Esophagus mucosa (tissue), 1 donor: ENCODE measurements around the gene VEGFA. TPM values are rescaled to one million over a fixed set of nuclear protein-coding genes. Genes with fewer than 3 reads are reported as not detected.
A peak's percentile ranks its signal among the peaks of the same experiment; 100 is the strongest.

Experiments used
- ATAC-seq: fragments of 200-7000 bp; cut with Tn5 transposase; one replicate; pipeline ENCODE4 v1.9.1; 2020
- total RNA-seq: library from RNA; stranded (reverse); gene quantifications from one replicate; pipeline ENCODE4 v1.2.4, GENCODE V29; 2023
- donor health status: DM: yes; HTN: yes; CAD: no.

Gene VEGFA
- total RNA-seq, 1 donor from 2014 or later: 129 TPM

DNA sequence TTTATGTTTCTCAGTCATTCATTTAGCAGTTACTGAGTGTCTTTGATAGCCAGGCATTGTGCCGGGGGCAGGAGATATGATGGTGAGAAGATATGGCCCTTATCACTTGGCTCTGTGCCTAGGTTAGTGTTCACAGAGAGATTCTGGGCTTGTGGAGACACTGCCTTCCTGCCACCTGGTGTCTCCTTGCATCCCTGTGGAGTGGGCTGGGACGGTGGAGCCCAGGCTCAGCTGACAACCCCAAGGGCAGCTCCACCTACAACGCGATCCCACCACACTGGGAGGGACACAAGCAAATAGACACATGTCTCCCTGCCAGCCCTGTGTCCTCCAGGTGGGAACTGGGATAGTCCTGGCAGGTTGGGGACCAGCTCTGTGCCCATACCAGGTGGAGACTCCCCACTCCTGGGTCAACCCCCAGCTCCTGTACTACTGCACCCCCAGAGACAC, 30.3 kb upstream of the VEGFA start:
- no peak for ATAC-seq

DNA sequence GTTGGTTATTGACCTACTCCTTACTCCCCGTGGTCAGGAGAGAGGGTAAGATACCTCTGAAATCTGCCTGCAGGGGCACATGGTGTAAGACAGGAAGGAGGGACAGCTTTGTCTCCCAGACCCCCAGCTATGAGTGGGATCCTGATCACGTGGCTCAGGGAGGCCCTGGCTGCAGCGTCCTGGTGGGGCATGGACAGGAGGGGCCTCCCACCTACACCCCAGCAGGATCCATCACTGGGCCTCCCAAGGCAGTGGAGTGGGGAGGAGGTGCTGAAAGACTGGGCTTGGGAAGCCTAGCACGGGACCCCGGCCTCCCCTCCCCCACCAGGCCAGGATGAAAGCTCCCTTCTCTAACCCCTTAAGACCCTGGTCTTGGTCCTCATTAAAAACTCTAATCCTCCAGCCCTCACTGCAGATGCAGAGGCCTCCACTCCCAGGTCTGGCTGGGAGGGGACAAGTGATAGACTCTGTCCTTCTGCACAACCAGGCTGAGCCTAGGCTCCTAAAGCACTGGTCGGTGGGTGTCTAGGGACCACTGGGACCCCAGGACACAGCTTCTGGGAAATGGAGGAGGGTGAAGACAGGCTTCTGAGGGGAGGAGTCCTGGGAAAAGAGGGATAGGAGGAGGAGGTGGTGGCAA, 29.6 kb upstream of the VEGFA start:
- ATAC-seq: no peak

DNA sequence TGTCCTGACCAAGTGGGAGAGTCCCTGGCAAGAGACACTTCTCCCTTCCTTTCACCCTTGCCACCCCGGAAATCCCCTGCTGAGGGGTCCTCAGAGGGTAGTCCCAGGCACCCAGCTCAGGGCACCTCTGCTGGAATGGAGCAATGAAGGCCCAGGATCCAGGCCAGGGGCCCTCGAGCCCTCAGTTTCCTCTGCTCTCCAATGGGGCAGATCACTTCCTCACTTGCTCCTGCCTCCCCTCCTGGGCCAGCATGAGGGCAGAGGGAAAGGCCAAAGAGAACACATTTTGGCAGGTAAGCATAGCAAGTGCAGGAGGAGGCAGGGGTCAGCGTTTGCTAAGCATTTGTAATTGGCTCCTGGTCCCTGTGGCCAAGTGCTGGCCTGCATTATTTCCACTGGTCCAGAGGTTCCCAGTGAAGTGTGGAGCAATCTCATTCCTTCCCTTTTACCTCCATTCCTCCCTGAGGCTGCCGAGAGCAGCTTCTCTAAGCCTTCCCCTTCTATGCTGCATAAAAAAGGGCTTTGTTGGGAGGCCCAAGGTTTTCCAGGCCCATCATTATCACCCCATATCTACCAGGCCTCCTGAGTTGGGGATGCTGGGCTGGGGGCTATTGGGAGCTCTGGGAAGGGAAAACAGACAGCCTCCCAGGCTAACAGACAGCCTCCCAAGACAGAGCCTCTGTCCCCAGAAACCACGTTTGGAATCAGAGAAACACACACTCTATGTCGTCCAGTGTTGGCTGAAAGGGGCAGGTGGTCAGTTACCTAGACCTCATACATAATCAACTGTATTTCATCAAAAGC, 28.8 kb upstream of the VEGFA start:
- no peak for ATAC-seq

DNA sequence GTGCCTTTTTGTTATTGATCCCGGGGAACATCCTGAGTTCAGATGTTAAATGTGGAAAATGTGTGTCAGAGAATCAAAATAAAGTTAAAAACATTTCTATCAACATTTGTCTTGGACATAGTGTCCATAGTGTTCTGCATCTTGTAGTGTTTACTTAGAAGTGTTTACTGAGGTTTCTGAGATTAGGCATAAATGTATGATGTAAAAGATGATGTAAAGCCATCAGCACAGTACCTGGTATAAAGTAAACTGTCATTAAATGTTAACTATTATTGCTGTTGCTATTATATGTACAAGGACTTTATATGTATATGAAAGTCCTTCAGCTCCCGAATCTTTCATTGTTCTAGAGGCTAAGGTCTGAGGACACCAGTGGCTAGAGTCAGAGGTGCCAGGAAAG, 28.2 kb upstream of the VEGFA start:
- no peak for ATAC-seq

DNA sequence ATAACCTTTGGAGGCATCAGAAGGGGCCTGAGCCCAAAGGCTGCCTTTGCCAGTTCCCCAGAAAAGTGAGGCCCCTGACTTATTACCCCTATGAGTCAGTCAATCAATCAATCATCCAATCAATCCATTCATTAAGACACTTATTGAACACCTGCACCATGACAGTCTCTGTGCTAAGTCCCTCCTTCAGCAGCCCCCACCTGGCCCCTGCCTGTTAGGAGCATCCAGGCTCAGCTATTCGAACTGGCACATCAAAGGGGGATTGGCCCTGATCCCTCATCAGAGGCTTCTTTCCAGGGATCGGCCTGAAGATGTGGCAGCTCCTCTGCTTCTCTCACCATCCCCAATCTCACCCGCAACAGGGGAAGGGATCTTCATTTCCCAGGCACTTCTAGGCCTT, 27.7 kb upstream of the VEGFA start:
- ATAC-seq: no peak

DNA sequence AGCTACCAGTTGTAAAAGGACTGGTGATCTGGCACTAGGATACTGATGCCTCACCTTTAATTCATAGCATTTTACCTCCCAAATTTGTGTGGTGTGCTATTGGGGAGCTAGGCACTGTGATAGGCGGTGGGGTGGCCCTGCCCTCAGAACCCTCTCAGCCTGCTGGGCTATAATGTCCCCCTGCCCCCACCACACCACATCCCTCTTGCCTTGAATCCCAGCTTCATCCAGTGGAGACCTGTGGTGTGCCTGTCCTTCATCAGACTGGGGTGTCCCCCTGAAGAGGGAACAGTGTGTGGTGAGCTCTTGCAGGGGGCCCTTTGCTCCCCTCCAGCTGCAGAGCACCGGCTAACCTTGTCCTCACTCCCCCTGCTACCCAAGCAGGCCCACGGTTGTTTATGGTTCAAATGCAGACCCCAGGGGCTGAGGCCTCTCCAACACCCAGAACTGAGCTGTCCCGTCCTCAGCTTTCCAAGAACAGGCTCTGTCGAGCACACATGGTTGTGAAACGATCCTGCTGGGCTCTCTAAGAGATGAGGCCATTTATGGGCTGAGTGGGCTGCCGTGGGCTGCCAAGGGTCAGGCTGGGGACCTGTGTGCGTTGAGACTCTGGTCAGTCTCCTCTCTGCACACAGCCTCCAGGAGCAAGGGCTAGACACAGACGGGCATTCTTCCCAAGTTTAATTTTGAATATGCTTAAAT, 26.9 kb upstream of the VEGFA start:
- no peak for ATAC-seq

DNA sequence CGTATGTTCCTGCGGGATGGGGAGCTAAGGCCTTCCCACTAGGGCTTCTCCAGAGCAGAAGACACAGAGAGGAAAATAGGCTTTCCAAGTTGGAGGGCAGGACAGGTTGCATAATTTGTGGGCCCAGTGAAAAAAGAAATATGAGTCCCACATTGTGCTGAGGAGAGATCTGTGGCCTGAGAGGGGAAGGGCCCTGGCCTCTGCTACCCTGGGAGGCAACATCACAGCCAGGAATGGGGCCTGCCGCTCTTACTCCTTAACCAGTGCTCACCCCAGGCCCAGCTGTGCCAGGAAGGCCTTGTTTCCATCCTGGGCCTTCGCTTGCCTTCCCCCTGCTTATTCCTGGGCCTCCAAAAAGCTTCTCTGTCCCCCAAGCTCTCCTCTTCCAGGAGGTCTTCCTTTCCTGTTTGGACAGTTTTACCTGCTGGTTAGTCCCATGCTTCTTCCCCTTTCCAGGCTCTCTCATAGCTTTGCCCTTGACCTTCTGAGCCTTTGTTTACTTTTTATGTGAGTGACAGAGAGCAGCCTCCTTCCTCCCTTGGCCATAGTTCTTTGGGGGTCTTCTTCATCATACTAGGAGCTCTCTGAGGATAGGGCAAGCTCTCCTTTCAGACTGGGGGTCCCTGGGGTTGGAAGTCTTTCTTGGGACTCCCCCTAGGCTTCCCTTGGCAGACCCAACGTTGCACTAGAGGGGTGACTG, 26.2 kb upstream of the VEGFA start:
- no peak for ATAC-seq

DNA sequence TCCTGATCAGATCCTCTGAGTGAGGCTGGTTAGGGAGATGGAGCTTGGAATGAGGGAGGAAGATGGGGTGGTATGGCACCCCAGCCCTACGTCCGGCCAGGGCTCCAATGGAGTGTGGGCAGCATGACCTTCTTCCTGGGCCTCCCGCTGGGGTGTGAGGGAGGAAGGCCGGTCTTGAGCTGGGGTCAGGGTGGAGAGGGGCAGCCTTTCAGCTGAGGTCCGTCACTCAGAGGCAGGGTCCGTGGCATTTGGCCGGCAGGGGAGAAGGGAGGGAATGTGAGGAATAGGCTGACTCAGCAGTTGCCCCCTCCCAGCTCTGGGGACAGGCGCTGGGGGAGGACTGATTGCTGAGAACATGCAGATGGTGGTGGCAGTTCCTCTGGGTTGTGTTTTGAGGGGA, 25.5 kb upstream of the VEGFA start:
- no peak for ATAC-seq

DNA sequence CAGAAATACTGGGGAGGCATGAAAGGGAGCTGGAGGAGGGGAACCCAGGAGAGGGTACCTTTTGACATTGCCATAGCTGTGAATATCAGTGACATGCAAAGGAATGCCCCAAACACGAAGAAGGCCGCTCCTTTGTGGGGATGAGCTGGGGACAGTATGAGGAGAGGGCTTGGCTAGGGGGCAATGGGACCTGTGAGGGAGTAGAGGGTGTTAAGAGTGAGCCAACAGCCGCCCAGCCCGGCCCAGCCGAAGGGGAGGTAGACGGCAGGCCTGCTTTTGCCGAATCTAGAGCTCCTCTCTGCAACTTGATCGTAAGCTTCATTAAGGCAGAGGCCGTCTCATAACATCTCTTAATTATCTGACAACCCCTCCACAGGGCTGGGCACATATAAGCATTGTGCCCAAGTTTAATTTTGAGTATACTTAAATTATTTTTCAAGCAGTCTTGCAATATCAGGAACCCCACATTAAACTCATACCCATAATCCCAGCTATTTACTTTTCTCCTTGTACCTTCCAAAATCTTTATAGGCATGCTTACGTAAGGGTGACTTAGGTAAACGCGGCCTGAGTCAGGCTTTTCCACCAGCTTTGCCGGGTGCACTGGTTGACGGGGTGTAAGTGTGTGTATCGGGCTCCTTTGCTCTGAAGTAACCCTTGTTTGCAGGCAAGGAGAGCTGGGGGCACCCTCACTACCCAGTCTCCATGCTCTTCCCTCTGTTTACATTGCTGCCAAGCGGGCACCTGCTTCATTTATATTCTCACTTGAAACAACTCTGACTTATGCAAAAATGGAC, 24.9 kb upstream of the VEGFA start:
- no peak for ATAC-seq

DNA sequence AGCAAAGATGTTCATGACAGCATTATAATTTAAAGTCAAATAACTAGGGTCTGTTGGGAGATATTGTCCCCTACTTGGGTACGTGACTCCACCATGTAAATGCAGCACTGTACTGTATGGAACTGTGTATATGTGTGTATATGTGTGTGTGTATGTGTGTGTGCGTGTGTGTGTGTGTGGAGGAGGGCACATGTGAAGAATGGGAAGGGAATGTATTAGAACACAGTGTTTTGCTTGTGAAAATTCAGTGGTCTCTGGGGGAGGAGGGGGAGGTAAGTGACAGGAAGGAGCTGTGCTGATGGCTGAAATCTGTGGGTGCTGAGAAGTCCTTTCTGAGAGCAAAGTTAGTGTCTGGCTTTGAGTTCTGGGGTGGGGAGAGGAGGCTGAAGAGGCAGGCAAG, 23.9 kb upstream of the VEGFA start:
- ATAC-seq: no peak

DNA sequence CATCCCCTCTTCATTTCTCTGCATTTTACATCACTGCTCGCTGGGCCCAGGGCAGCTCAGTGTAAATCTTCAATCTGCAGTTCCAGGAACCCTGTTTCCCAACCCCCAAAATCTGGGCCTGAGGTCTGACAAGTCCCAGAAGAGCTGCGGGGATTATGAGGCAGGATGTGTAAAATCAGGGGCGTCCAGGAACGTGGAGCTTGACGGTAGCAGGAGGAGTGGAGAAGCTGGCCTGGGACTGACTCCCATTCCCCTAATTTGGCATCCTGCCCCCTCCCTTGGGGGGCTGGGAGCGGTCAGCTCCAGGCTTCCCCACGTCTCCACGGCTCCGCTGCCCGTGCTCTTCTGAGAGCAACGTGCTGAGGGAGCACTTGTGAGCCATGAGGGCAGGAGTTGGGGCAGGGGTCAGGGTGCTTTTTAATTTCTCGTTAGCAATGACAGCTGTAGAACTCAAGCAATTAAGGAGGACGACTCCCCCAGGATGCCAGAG, 23.4 kb upstream of the VEGFA start:
- no peak for ATAC-seq

DNA sequence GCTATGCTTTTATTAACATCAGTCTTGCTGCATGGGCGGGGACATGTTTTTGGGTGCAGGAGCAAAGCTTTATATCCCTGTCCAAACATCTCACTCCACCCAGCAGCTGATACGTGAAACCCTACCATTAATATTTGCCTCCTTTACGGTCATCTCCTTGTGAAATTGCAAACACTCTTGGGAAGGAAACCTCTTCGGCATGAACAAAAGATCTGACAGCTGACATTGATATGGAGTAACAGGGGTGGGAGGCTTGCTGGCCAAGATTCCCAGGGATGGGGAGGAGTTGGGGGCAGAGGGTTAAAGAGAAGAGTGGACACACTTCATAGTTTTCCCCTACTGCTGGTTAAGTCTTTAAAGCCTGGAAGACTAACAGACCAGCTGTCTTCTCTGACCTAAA, 22.2 kb upstream of the VEGFA start:
- no peak for ATAC-seq

DNA sequence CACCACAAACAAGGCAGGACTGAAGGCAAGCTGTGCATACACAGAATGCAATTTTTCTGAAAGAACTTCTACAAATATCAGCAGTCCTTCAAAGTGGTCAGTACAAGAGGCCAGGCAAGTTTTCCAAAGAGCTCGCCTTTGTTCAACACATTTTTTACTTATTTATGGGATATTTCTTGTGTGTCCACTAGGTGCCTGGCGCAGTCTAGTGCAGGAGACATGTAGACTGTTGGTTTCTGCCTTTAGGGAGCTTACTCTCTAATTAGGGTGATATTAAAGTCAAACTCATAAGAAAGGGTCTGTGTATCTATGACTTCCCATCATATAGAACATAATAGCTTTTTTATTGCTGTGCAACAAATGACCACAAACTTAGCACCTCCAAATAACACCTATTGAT, 21.2 kb upstream of the VEGFA start:
- ATAC-seq: no peak

DNA sequence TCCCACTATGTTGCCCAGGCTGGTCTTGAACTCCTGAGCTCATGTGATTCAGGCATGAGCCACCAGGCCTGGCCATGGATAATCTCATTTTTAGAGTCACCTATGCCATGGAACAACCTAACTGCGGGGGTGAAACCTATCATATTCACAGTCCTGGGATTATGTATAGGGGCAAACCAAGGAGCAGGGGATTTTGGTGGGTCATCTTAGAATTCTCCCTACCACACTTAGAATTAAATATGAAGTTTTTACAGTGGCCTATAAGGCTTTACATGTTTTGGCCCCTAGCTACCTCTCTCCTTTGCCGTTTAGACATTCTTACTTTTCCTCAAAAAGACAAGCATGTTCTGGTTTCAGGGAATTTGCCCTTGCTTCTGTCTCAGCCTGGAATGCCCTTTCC, 20.6 kb upstream of the VEGFA start:
- no peak for ATAC-seq

DNA sequence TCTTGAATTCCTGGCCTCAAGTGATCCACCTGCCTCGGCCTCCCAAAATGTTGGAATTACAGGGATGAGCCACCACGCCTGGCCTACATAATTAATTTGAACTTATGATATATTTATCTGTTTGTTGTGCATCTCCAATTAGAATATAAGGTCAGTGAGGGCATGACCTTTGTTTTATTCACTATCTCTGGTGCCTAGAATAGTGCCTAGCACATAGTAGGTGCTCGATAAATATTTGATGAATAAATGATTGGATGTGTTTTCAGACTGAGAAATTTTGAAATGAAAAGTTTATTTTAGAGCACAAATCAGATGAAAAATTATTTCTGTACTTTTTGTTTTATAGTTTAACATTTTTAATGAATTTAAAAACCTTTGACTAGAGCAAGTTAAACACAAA, 19.4 kb upstream of the VEGFA start:
- ATAC-seq: no peak

DNA sequence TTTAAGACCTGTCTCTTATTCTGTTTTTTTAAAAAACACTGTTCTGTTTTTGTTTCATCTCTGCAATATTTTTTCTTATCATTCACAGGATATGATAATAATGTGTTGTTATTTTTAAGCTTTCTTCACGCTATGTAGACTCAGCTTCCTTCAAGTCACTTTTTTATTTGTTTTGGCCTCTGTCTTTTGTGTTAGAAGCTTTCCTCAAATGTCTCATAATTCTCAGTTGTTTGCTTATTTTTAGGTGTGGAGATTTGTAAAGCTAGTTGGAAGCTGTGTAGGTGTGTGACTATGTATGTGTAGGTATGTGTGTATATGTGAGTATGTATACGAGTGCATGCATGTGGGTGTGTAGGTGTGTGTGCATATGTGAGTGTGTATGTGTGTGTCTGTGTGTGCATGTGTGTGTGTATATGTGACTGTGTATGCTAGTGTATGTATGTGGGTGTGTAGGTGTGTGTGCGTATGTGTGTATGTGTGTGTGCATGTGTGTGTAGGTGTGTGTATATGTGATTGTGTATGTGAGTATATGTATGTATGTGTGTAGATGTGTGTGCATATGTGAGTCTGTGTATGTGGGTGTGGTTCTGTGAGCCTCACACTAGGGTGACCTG, 16.3 kb upstream of the VEGFA start:
- ATAC-seq: peak; percentile 30

DNA sequence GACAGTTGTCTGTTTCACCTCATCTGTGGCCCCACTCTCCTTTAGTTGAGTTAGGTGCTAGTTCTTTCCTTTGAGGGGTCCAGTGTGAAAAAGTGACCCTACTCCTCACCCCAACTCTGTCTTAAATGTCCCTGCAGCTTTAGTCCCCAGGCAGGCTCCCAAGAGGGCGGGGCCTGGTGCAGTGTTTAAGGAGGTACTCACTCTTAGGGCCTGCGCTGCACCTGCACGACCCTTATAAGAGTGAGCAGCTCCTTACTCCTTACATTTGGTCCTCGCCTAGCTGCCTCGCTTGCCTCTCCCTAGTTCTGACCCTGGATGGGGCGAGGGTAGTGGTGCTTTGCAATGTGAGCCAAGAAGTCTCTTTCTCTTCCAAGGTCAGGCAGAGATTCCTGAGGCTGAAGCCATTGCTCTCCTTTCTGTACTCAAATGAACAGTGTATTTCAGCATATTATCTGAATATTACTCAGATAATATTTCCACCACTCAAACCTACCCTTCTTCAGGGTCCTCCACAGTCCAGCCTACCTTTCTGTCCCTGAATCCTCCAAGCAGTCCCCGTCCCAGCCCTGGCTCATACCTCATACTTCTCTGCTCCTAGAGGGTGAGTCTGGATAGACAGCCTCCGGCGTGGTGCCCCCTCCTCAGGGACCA, 11.9 kb upstream of the VEGFA start:
- no peak for ATAC-seq

DNA sequence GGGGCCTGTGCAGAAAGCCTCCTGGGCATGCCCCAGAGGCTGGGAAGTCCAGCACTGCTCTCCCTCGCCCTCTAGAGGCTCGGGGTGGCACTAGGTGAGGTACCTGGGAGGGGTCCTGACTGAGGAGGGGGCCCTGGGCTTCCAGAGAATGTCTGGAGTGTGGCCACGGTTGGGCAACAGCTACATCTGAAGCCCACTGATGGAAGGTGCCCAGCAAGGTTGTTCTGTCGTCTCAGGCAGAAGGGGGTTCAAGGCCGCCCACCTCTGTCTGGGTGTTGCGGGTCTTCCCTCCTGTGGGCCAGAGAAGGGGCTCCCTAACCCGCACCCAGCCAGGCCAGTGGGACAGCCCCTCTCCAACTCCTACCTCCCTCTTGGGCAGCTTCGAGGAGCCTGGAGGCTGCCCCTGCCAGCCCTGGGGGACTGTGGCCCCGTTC, 11.4 kb upstream of the VEGFA start:
- ATAC-seq: peak; percentile 36

DNA sequence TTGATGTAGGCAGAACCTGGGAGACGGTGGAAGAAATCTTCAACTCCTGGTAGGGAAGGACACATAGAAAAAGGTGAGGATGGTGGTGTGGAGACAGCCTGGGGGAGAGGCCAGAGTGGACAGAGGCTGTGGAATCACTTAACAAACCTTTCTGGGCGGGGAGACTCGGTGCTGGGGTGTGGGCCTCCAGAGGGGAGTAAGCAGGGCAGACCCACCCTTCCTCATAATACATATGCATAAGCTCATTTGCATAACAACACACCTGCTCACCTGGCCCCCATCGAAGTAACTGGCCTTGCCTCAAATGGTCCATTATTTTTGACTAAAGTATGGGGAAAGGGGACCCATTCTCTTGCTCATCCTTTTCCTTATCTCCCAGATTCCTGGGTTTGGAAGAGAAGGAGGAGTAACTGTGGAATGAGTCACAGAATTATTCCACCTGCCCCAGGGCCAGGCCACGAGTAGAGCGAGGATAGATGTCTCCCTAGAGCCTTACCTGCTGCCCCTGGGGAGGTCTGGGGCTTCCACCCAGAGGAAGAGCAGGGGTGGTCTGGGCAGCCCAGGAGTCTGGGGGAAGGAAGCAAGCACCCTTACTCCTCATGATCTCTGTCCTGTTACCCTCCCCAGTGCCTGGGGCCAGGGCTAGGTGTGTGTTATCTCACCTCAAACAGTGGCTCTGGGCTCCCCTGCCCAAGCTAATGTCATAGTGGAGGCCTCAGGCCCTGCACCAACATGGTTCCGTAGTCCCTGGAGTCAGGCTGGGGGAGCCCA, 10.7 kb upstream of the VEGFA start:
- peak; percentile 15 for ATAC-seq

DNA sequence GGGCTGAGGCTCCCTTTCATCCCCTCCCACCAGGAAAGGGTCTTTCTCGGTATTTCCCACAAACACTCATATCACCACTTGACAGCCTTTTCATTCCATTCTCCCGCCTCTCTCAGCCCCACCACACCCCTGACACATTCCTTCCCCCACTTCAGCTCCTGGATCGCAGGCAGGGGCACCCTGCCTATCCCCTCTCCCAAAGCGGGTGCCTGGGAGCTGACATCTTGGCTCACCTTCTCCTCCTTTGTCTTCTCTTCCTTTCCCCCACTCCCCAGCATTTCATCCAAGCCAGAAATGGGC, 10.2 kb upstream of the VEGFA start:
- no peak for ATAC-seq
